GM19395 (cell line): Measurements from ENCODE around the gene TTC9B.
"Not testable (repeated sequence)": the region's sequence is repeated elsewhere in the genome, so short reads cannot be mapped to it uniquely, and the experiment has no call there.

Source experiments
- ATAC-seq: cut with Tn5 transposase; IDR thresholded peaks from one replicate; pipeline ENCODE4 v1.9.1; 2021; ENCODE audit warnings: mild to moderate bottlenecking, moderate library complexity; ENCODE audit not compliant: unreplicated experiment

Gene TTC9B

GRCh38 chr19:40175820-40176219 is 42.4 kb downstream of the TTC9B start:
- no peak for ATAC-seq

GRCh38 chr19:40174092-40174491 is 44.1 kb downstream of the TTC9B start:
- ATAC-seq, result no peak

GRCh38 chr19:40171293-40171692 is 46.9 kb downstream of the TTC9B start:
- ATAC-seq, result not testable (repeated sequence)

GRCh38 chr19:40170303-40170989 is 47.7 kb downstream of the TTC9B start:
- not testable (repeated sequence) for ATAC-seq

GRCh38 chr19:40169482-40170302 is 48.5 kb downstream of the TTC9B start:
- not testable (repeated sequence) for ATAC-seq
